Measurements from ENCODE around the gene ABHD13.
"Not testable (repeated sequence)": the region's sequence is repeated elsewhere in the genome, so short reads cannot be mapped to it uniquely, and the experiment has no call there.

The ABHD13 gene

GRCh38 chr13:108225440-108225839, 7.2 kb downstream of the ABHD13 start:
- no peak for DNase-seq

- no peak for DNase-seq
Measured at GRCh38 chr13:108226184-108226583, 8.0 kb downstream of the ABHD13 start.

GRCh38 chr13:108227651-108228272, 9.6 kb downstream of the ABHD13 start:
- DNase-seq, result no peak

- no peak for DNase-seq
Measured at GRCh38 chr13:108230377-108230776, 12.2 kb downstream of the ABHD13 start.

GRCh38 chr13:108249150-108249549, 31.0 kb downstream of the ABHD13 start:
- no peak for DNase-seq

GRCh38 chr13:108257248-108257647, 39.1 kb downstream of the ABHD13 start:
- no peak for DNase-seq

GRCh38 chr13:108263621-108264355, 45.6 kb downstream of the ABHD13 start:
- no peak for DNase-seq

- DNase-seq, result no peak
Measured at GRCh38 chr13:108266321-108266990, 48.3 kb downstream of the ABHD13 start.

- no peak for DNase-seq
Measured at GRCh38 chr13:108267347-108267746, 49.2 kb downstream of the ABHD13 start.

- not testable (repeated sequence) for DNase-seq
Measured at GRCh38 chr13:108267855-108268254, 49.7 kb downstream of the ABHD13 start.

- DNase-seq, result no peak
Measured at GRCh38 chr13:108268466-108269112, 50.4 kb downstream of the ABHD13 start.

GRCh38 chr13:108269601-108270328, 51.6 kb downstream of the ABHD13 start, which contains the start of gene TNFSF13B:
Gene TNFSF13B, plus strand, starts transcription at chr13:108269718. Its CDS starts 178 bp downstream, at chr13:108269896.
- DNase-seq, result peak; percentile 62

- no peak for DNase-seq
Measured at GRCh38 chr13:108270442-108270841, 52.2 kb downstream of the ABHD13 start.

- no peak for DNase-seq
Measured at GRCh38 chr13:108272333-108272732, 54.1 kb downstream of the ABHD13 start.

GRCh38 chr13:108273429-108274118, 55.4 kb downstream of the ABHD13 start:
- no peak for DNase-seq

- no peak for DNase-seq
Measured at GRCh38 chr13:108274718-108275117, 56.5 kb downstream of the ABHD13 start.

GRCh38 chr13:108276060-108276459, 57.9 kb downstream of the ABHD13 start:
- DNase-seq, result no peak

- no peak for DNase-seq
Measured at GRCh38 chr13:108278466-108278865, 60.3 kb downstream of the ABHD13 start.

- DNase-seq, result no peak
Measured at GRCh38 chr13:108281901-108282300, 63.7 kb downstream of the ABHD13 start.

- no peak for DNase-seq
Measured at GRCh38 chr13:108283110-108283509, 64.9 kb downstream of the ABHD13 start.

All from femur (tissue), 1 donor.